HG03378 (cell line): ENCODE data around the gene A4GALT.

Source experiments
- ATAC-seq: cut with Tn5 transposase; IDR thresholded peaks from one replicate; pipeline ENCODE4 v1.9.1; 2021; ENCODE audit warnings: mild to moderate bottlenecking, moderate library complexity; ENCODE audit not compliant: unreplicated experiment

The A4GALT gene

GRCh38 chr22:42653999-42654398 lies 66.7 kb downstream of the A4GALT start:
- no peak for ATAC-seq

GRCh38 chr22:42651134-42651533 lies 69.5 kb downstream of the A4GALT start:
- ATAC-seq = no peak

- no peak for ATAC-seq
These were observed 71.2 kb downstream of the A4GALT start, which contains the start of gene CYB5R3 for GRCh38 chr22:42649246-42650099. TSS of gene CYB5R3 (minus strand) at chr22:42649392. CDS start at chr22:42649315, 77 bp downstream.

- ATAC-seq = no peak
These were observed 72.1 kb downstream of the A4GALT start for GRCh38 chr22:42648368-42649245.

GRCh38 chr22:42648017-42648367 lies 72.7 kb downstream of the A4GALT start:
- no peak for ATAC-seq

GRCh38 chr22:42646569-42647525 lies 73.8 kb downstream of the A4GALT start:
- ATAC-seq = no peak

- no peak for ATAC-seq
These were observed 74.6 kb downstream of the A4GALT start for GRCh38 chr22:42645938-42646568.

- no peak for ATAC-seq
These were observed 75.2 kb downstream of the A4GALT start for GRCh38 chr22:42645341-42645937.

GRCh38 chr22:42644422-42645340 lies 76.0 kb downstream of the A4GALT start:
- ATAC-seq = no peak

GRCh38 chr22:42643634-42644421 lies 76.8 kb downstream of the A4GALT start:
- no peak for ATAC-seq

GRCh38 chr22:42642806-42643633 lies 77.7 kb downstream of the A4GALT start:
- ATAC-seq = no peak
